HepG2 (cell line): ENCODE results near the gene TAF8. TPM values are rescaled to one million over a fixed set of nuclear protein-coding genes. Genes with fewer than 3 reads are reported as not detected.

Experiments used
- BATF2 ChIP-seq: sonication (generic); formaldehyde crosslinking; IDR thresholded peaks from 2 replicates; pipeline ENCODE4 v1.8.0; 2022; ENCODE audit warnings: mild to moderate bottlenecking, missing genetic modification reagents, moderate library complexity
- BCL3 ChIP-seq: sonication (generic); formaldehyde crosslinking; IDR thresholded peaks from 2 replicates; pipeline ENCODE4 v1.5.1; 2020; ENCODE audit warnings: mild to moderate bottlenecking, missing genetic modification reagents, moderate library complexity
- EZH2 ChIP-seq: conservative IDR thresholded peaks from 2 replicates; pipeline ENCODE4 v1.6.1; 2012; ENCODE audit warnings: mild to moderate bottlenecking, low read depth, low read length, moderate library complexity
- FOXP1 ChIP-seq, 2 experiments: fragments of 450-650 bp in 1 of 2; IDR thresholded peaks; 2 replicates each; pipeline ENCODE4 v1.6.1; 2017 to 2018; ENCODE audit warnings: antibody characterized with exemption in 1 of 2
- GATAD1 ChIP-seq: IDR thresholded peaks from 2 replicates; pipeline ENCODE4 v1.6.1; 2016; ENCODE audit warnings: missing genetic modification reagents, missing compliant biosample characterization
- IRF1 ChIP-seq: sonication (generic); formaldehyde crosslinking; IDR thresholded peaks from 2 replicates; pipeline ENCODE4 v1.4.0; 2020; ENCODE audit warnings: low read depth, mild to moderate bottlenecking, missing genetic modification reagents
- JUND ChIP-seq: sonication (generic); formaldehyde crosslinking; IDR thresholded peaks from 2 replicates; pipeline ENCODE4 v1.8.0; 2022; ENCODE audit warnings: mild to moderate bottlenecking, missing genetic modification reagents
- KMT2B ChIP-seq: IDR thresholded peaks from 2 replicates; pipeline ENCODE4 v1.6.1; 2016; ENCODE audit warnings: missing genetic modification reagents, missing compliant biosample characterization
- MED13 ChIP-seq: sonication (generic); formaldehyde crosslinking; IDR thresholded peaks from 2 replicates; pipeline ENCODE4 v1.5.0; 2020; ENCODE audit warnings: missing genetic modification reagents
- MEIS1 ChIP-seq: sonication (generic); formaldehyde crosslinking; IDR thresholded peaks from 2 replicates; pipeline ENCODE4 v1.9.0; 2021; ENCODE audit warnings: mild to moderate bottlenecking, missing genetic modification reagents, moderate library complexity, borderline replicate concordance
- PBX2 ChIP-seq: IDR thresholded peaks from 2 replicates; pipeline ENCODE4 v1.6.1; 2016; ENCODE audit warnings: control low read depth
- POLR2A ChIP-seq, 2 experiments: IDR thresholded peaks; 2 replicates each; pipeline ENCODE4 v1.6.1; 2011; ENCODE audit warnings: low read depth in 2 of 2, low read length in 2 of 2, mild to moderate bottlenecking in 1 of 2, moderate library complexity in 1 of 2; ENCODE audit not compliant: insufficient read depth in 1 of 2
- SMARCE1 ChIP-seq: fragments of 450-650 bp; IDR thresholded peaks from 2 replicates; pipeline ENCODE4 v1.6.1; 2017; ENCODE audit warnings: borderline replicate concordance
- SP4 ChIP-seq: sonication (generic); formaldehyde crosslinking; IDR thresholded peaks from 2 replicates; pipeline ENCODE4 v1.8.1; 2023; ENCODE audit warnings: mild to moderate bottlenecking, missing genetic modification reagents
- ZBED4 ChIP-seq: sonication (generic); formaldehyde crosslinking; IDR thresholded peaks from 2 replicates; pipeline ENCODE4 v1.4.0; 2020; ENCODE audit warnings: missing genetic modification reagents, borderline replicate concordance
- ZNF335 ChIP-seq: sonication (generic); formaldehyde crosslinking; IDR thresholded peaks from 2 replicates; pipeline ENCODE4 v1.4.0; 2020; ENCODE audit warnings: missing genetic modification reagents
- ZNF749 ChIP-seq: sonication (generic); formaldehyde crosslinking; IDR thresholded peaks from 2 replicates; pipeline ENCODE4 v1.8.0; 2022; ENCODE audit warnings: mild to moderate bottlenecking, missing genetic modification reagents, moderate library complexity, borderline replicate concordance
- ZNF761 ChIP-seq: sonication (generic); formaldehyde crosslinking; conservative IDR thresholded peaks from 2 replicates; pipeline ENCODE4 v1.4.0; 2020; ENCODE audit warnings: mild to moderate bottlenecking, missing genetic modification reagents
- polyA plus RNA-seq, 8 experiments: library from polyadenylated mRNA; depleted of rRNA in 3 of 8; stranded (reverse) in 7 of 8; unstranded in 1 of 8; fragments of >200 nt; fragmentation: Illumina TruSeq in 4 of 8; extraction: Trizol in 4 of 8; gene quantifications; 2 replicates each; pipeline versions ENCODE4 v1.2.1 to v1.2.3, GENCODE V29; 2011 to 2016; ENCODE audit warnings: low read depth in 4 of 8, missing spikeins in 1 of 8, mixed read lengths in 1 of 8; ENCODE audit not compliant: insufficient read depth in 1 of 8
- total RNA-seq, 5 experiments: library from RNA; depleted of rRNA; stranded (reverse); fragments of >200 nt; fragmentation: Illumina TruSeq; extraction: Trizol; gene quantifications; 2 replicates each; pipeline ENCODE4 v1.2.3, GENCODE V29; 2016; ENCODE audit warnings: low read depth in 1 of 5
- TF ChIP-seq, protein P1 (sequence below): sonication (generic); formaldehyde crosslinking; IDR thresholded peaks from 2 replicates; pipeline ENCODE4 v1.5.0; 2020; ENCODE audit warnings: mild to moderate bottlenecking, low read depth, missing genetic modification reagents, borderline replicate concordance
- TF ChIP-seq, protein P2 (sequence below): IDR thresholded peaks from 2 replicates; pipeline ENCODE4 v1.6.1; 2016; ENCODE audit warnings: low read depth

The TAF8 gene
- total and polyA plus RNA-seq, 2 of the 13 experiments (the other 11 are each of a cell fraction or from before 2014, with no cell fraction given), result 25.2 to 25.8 TPM

GRCh38 chr6:42043787-42044475, 6.4 kb upstream of the TAF8 start (continued):
- TF ChIP-seq, protein P1, sequence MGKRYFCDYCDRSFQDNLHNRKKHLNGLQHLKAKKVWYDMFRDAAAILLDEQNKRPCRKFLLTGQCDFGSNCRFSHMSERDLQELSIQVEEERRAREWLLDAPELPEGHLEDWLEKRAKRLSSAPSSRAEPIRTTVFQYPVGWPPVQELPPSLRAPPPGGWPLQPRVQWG, result no peak
- no peak for TF ChIP-seq SMARCE1
- no peak for TF ChIP-seq FOXP1 (IDR thresholded peaks at IDR 0.05)
- TF ChIP-seq FOXP1 (CRISPR knock-in tag; IDR thresholded peaks at IDR 0.05), result no peak
- TF ChIP-seq ZNF749 (CRISPR knock-in tag), result 0 out of 2 replicates have a peak, but pooled peaks have one; percentile 36
- TF ChIP-seq KMT2B (CRISPR knock-in tag), result 0 out of 2 replicates have a peak, but pooled peaks have one; percentile 46
- peak; percentile 69; the same call in 1 of the 2 replicates for TF ChIP-seq SP4 (CRISPR knock-in tag)
- TF ChIP-seq ZNF335 (CRISPR knock-in tag), result no peak
- TF ChIP-seq, protein P2, sequence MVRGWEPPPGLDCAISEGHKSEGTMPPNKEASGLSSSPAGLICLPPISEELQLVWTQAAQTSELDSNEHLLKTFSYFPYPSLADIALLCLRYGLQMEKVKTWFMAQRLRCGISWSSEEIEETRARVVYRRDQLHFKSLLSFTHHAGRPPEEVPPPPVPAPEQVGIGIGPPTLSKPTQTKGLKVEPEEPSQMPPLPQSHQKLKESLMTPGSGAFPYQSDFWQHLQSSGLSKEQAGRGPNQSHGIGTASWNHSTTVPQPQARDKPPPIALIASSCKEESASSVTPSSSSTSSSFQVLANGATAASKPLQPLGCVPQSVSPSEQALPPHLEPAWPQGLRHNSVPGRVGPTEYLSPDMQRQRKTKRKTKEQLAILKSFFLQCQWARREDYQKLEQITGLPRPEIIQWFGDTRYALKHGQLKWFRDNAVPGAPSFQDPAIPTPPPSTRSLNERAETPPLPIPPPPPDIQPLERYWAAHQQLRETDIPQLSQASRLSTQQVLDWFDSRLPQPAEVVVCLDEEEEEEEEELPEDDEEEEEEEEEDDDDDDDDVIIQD (CRISPR knock-in tag), result 0 out of 2 replicates have a peak, but pooled peaks have one; percentile 31
- TF ChIP-seq IRF1 (CRISPR knock-in tag), result no peak
- TF ChIP-seq BATF2 (CRISPR knock-in tag), result no peak
- no peak for TF ChIP-seq MED13 (CRISPR knock-in tag)
- peak; percentile 77 for TF ChIP-seq GATAD1 (CRISPR knock-in tag)
- peak; percentile 81 for TF ChIP-seq MEIS1 (CRISPR knock-in tag)
- no peak for TF ChIP-seq EZH2
- TF ChIP-seq JUND (CRISPR knock-in tag), result no peak
- TF ChIP-seq ZBED4 (CRISPR knock-in tag), result no peak; the same call in 1 of the 2 replicates
- TF ChIP-seq POLR2A (IDR thresholded peaks at IDR 0.05; ENCODE audit: insufficient read depth in 1 of 2, low read depth in 2 of 2, low read length in 2 of 2), result no peak
- TF ChIP-seq PBX2, result no peak
- TF ChIP-seq ZNF761 (CRISPR knock-in tag), result no peak
- no peak for TF ChIP-seq BCL3 (CRISPR knock-in tag)
